ENCODE data around the gene ERC2. TPM values are rescaled to one million over a fixed set of nuclear protein-coding genes. Genes with fewer than 3 reads are reported as not detected.

Gene ERC2
- total and polyA plus RNA-seq, 8 donors = 1.2 to 4.8 (median 2.3) TPM

DNA sequence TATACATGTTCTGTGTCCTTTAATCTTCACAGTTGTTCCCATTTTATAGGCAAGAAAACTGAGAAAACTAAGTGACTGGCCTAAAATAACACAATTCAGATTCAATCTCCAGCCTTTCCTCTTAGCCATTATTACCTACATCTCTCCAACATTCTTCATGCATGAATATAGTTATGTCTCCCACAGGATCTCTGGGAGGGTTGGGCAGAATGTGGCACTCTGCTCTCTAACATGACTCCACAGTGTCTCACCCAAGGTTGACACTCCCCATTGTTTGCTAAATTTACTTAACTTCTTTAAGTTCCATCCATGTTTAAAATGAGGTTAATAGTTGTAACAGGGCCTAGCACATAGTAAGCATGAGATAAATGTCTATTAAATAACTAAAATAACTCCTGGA lies 276.3 kb downstream of the ERC2 start:
- Histone ChIP-seq H3K36me3 (no peaks in the 10 kb centered on the region), H3K4me3 (no peak overlapping the region), H3K27ac (no peak overlapping the region), H3K9me3 (no peaks in the 10 kb centered on the region), H3K4me1 (no peaks in the 10 kb centered on the region), H3K27me3 (no peaks in the 10 kb centered on the region)
- no peak for FAIRE-seq
- ATAC-seq = no peak
- no peak for DNase-seq
- TF ChIP-seq CTCF (IDR thresholded peaks at IDR 0.05) = no peak
- intact Hi-C loops (cut with DNase I) = no loop called here

DNA sequence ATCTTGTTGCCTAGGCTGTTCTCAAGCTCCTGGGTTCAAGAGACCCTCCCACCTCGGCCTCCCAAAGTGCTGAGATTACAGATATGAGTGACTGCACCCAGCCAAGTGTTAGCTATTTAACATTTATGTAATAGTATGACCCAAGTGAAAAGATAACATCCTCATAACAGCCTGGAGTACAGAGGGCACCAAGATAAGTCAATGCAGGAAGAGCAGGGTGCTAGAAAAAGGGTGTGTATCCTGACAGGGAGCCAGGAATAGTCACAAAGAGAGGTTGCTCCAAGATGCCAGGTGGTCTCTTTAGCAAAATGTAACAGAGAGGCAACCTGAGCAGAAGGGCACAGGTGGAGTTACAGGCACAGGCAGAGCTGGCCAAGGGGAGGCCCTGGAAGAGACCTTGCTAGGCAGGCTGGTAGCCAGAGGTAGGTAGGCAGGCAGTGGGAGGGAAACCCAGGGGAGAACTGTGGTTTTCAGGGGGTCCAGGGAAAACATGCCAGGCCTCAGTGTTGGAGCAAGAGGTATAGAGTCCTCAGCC lies 277.4 kb downstream of the ERC2 start:
- H3K4me1 ChIP-seq = no peaks in the 10 kb centered on the region
- intact Hi-C loops (cut with DNase I) = no loop called here
- WGBS, 2 donors = 63 to 79% methylated on average over 1 of the region's 1 CpG
- H3K27me3 ChIP-seq = no peaks in the 10 kb centered on the region
- no peaks in the 10 kb centered on the region for H3K9me3 ChIP-seq
- H3K27ac ChIP-seq = no peak overlapping the region
- DNase-seq = no peak
- no peak overlapping the region for H3K4me3 ChIP-seq
- FAIRE-seq = no peak
- TF ChIP-seq CTCF (IDR thresholded peaks at IDR 0.05) = no peak
- ATAC-seq = no peak
- H3K36me3 ChIP-seq = no peaks in the 10 kb centered on the region

DNA sequence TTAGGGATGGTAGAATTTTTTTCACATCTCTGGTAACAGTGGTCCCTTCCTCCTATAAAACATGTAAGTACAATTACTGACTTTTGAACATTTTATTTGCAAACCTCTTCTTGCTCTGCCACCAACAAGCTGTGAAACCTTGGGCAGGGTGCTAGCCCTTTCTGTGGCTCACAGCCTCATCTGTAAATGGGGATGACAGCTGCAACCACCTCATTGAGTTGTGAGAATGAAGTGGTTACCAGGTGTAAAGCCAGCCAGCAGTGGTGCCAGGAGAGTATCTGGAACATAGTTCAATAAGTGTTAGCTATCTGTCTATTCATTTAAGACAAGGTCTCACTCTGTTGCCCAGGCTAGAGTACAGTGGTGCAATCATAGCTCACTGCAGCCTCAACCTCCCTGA lies 278.1 kb downstream of the ERC2 start:
- Histone ChIP-seq H3K4me3 (no peak overlapping the region), H3K4me1 (no peaks in the 10 kb centered on the region), H3K36me3 (no peaks in the 10 kb centered on the region), H3K27ac (no peak overlapping the region), H3K9me3 (no peaks in the 10 kb centered on the region), H3K27me3 (no peaks in the 10 kb centered on the region)
- no peak for ATAC-seq
- FAIRE-seq = no peak
- TF ChIP-seq CTCF (IDR thresholded peaks at IDR 0.05) = no peak
- DNase-seq = no peak
- intact Hi-C loops (cut with DNase I) = no loop called here

- Histone ChIP-seq H3K4me1 (no peaks in the 10 kb centered on the region), H3K27me3 (no peaks in the 10 kb centered on the region), H3K4me3 (no peak overlapping the region), H3K27ac (no peak overlapping the region), H3K36me3 (no peaks in the 10 kb centered on the region), H3K9me3 (no peaks in the 10 kb centered on the region)
- no peak for ATAC-seq
- no peak for TF ChIP-seq CTCF (IDR thresholded peaks at IDR 0.05)
- no peak for FAIRE-seq
- intact Hi-C loops (cut with DNase I) = no loop called here
- no peak for DNase-seq
- 90 to 91% methylated on average over 2 of the region's 2 CpGs for WGBS, 2 donors
Observed at GRCh38 chr3:56189536-56189935, 278.7 kb downstream of the ERC2 start.

- no peak for TF ChIP-seq CTCF (IDR thresholded peaks at IDR 0.05)
- Histone ChIP-seq H3K27me3 (no peaks in the 10 kb centered on the region), H3K4me3 (no peak overlapping the region), H3K27ac (no peak overlapping the region), H3K9me3 (no peaks in the 10 kb centered on the region), H3K4me1 (no peaks in the 10 kb centered on the region), H3K36me3 (no peaks in the 10 kb centered on the region)
- ATAC-seq = no peak
- WGBS, 2 donors = 87 to 93% methylated on average over 9 of the region's 9 CpGs
- FAIRE-seq = no peak
- no peak for DNase-seq
- intact Hi-C loops (cut with DNase I) = no loop called here
Observed at GRCh38 chr3:56188201-56188600, 280.1 kb downstream of the ERC2 start.
